ENCODE data around the gene REG3G. TPM values are rescaled to one million over a fixed set of nuclear protein-coding genes. Genes with fewer than 3 reads are reported as not detected.

The REG3G gene
- total RNA-seq, 2 donors from 2014 or later = not detected

DNA sequence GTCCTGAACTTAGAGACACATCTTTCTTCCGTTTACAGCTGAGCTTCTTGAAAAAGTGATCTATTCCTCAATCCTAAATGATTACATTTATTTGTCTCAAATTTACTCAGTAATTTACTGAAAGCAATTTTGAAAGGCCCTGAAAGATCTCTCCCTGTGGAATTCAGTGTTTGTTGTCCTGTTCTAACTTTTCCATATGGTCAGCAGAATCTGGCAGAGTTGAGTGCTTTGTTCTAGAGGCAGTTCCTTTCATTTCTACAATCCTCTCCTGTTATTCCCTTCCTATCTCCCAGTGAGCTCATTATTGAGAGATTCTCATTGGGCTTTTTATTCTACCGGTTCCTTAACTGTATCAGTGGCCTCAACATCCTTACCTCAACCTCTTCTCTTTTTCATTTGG is 36.5 kb upstream of the REG3G start:
- no peak for TF ChIP-seq CTCF (conservative IDR thresholded peaks at IDR 0.05)
- Mint-ChIP-seq H3K4me1 (peaks cover 12% of the 10 kb centered on the region), H3K9me3 (no peaks in the 10 kb centered on the region), H3K4me3 (no peak overlapping the region), H3K27me3 (ENCODE audit: insufficient read depth) (peaks cover 21% of the 10 kb centered on the region), H3K27ac (no peak overlapping the region), H3K36me3 (ENCODE audit: low read depth) (no peaks in the 10 kb centered on the region)
- no peak for DNase-seq
- 87 to 95% methylated on average over 2 of the region's 2 CpGs for WGBS, 2 experiments (ENCODE audit: insufficient coverage in 1 of 2, insufficient read length in 1 of 2)
- H3K27me3 ChIP-seq (ENCODE audit: control insufficient read depth, insufficient read depth, low read length, poor library complexity, severe bottlenecking) = peaks cover 25% of the 10 kb centered on the region
- H3K4me3 ChIP-seq (ENCODE audit: low read length) = no peak overlapping the region
- H3K36me3 ChIP-seq (ENCODE audit: control insufficient read depth, insufficient read depth, low read length) = no peaks in the 10 kb centered on the region
- peaks cover 4% of the 10 kb centered on the region for H3K4me1 ChIP-seq (ENCODE audit: control insufficient read depth, insufficient read depth, low read length)
- H3K27ac ChIP-seq (ENCODE audit: low read depth, low read length) = no peak overlapping the region
- no peak overlapping the region for H3K9ac ChIP-seq (ENCODE audit: extremely low read depth, low read length, poor library complexity, severe bottlenecking)
- no peaks in the 10 kb centered on the region for H3K9me3 ChIP-seq (ENCODE audit: control insufficient read depth, low read length)

DNA sequence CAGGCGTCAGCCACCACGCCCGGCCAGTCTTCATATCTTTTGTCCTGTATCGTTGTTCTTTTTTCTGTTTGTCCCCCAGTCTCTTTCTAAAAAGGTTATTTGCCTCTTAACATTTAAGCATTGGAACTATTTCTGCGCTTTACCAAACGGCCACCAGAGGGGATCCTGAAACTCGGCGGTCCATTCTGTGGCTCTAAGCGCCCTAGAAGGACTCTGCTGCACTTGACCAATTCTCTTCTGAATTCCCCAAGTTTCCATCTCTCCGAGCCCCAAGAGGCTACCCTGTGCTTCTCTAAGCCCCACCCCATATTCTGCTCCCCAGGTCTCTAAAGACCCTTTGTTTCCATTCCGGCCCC is 33.1 kb upstream of the REG3G start:
- Histone ChIP-seq H3K4me1 (ENCODE audit: control insufficient read depth, insufficient read depth, low read length) (peaks cover 4% of the 10 kb centered on the region), H3K36me3 (ENCODE audit: control insufficient read depth, insufficient read depth, low read length) (no peaks in the 10 kb centered on the region), H3K27ac (ENCODE audit: low read depth, low read length) (no peak overlapping the region), H3K9me3 (ENCODE audit: control insufficient read depth, low read length) (no peaks in the 10 kb centered on the region), H3K27me3 (ENCODE audit: control insufficient read depth, insufficient read depth, low read length, poor library complexity, severe bottlenecking) (peaks cover 55% of the 10 kb centered on the region), H3K4me3 (ENCODE audit: low read length) (peak overlapping the region; percentile 74), H3K9ac (ENCODE audit: extremely low read depth, low read length, poor library complexity, severe bottlenecking) (no peak overlapping the region)
- Mint-ChIP-seq H3K9me3 (no peaks in the 10 kb centered on the region), H3K27me3 (ENCODE audit: insufficient read depth) (peaks cover 50% of the 10 kb centered on the region), H3K4me1 (peaks cover 12% of the 10 kb centered on the region), H3K36me3 (ENCODE audit: low read depth) (no peaks in the 10 kb centered on the region), H3K4me3 (peak overlapping the region; percentile 68), H3K27ac (no peak overlapping the region)
- DNase-seq = peak; percentile 82
- TF ChIP-seq CTCF (conservative IDR thresholded peaks at IDR 0.05) = peak; percentile 82
- WGBS, 2 experiments (ENCODE audit: insufficient coverage in 1 of 2, insufficient read length in 1 of 2) = 26 to 42% methylated on average over 7 to 11 of the region's 11 CpGs

GRCh38 chr2:78992807-78993517 is 32.5 kb upstream of the REG3G start:
- Mint-ChIP-seq H3K36me3 (ENCODE audit: low read depth) (no peaks in the 10 kb centered on the region), H3K27me3 (ENCODE audit: insufficient read depth) (peaks cover 55% of the 10 kb centered on the region), H3K4me3 (peak overlapping the region; percentile 68), H3K4me1 (peaks cover 12% of the 10 kb centered on the region), H3K9me3 (no peaks in the 10 kb centered on the region), H3K27ac (no peak overlapping the region)
- Histone ChIP-seq H3K9me3 (ENCODE audit: control insufficient read depth, low read length) (no peaks in the 10 kb centered on the region), H3K27me3 (ENCODE audit: control insufficient read depth, insufficient read depth, low read length, poor library complexity, severe bottlenecking) (peaks cover 59% of the 10 kb centered on the region), H3K27ac (ENCODE audit: low read depth, low read length) (no peak overlapping the region), H3K4me3 (ENCODE audit: low read length) (peak overlapping the region; percentile 74), H3K4me1 (ENCODE audit: control insufficient read depth, insufficient read depth, low read length) (peaks cover 4% of the 10 kb centered on the region), H3K9ac (ENCODE audit: extremely low read depth, low read length, poor library complexity, severe bottlenecking) (no peak overlapping the region), H3K36me3 (ENCODE audit: control insufficient read depth, insufficient read depth, low read length) (no peaks in the 10 kb centered on the region)
- 7 to 10% methylated on average over 27 to 45 of the region's 45 CpGs for WGBS, 2 experiments (ENCODE audit: insufficient coverage in 1 of 2, insufficient read length in 1 of 2)
- DNase-seq = peak; percentile 89
- no peak for TF ChIP-seq CTCF (conservative IDR thresholded peaks at IDR 0.05)
